Neuronal stem cell (in vitro differentiated cells): ENCODE measurements around the gene CFAP70.

Experiments
- DNase-seq: peaks from one replicate; pipeline ENCODE4 v3.0.0-alpha.2; 2013; ENCODE audit warnings: low spot score
- H2AFZ ChIP-seq: one replicate; pipeline ENCODE4 v1.6.1; 2013; ENCODE audit warnings: mild to moderate bottlenecking, low read length, inconsistent platforms
- H2AK5ac ChIP-seq: 2 replicates; pipeline ENCODE4 v1.6.1; 2013; ENCODE audit warnings: low read depth, mild to moderate bottlenecking, inconsistent platforms, low read length, moderate library complexity, mixed read lengths
- H2BK120ac ChIP-seq: 2 replicates; pipeline ENCODE4 v1.6.1; 2013; ENCODE audit warnings: low read depth, mild to moderate bottlenecking, inconsistent platforms, low read length, moderate library complexity, mixed read lengths
- H2BK12ac ChIP-seq: one replicate; pipeline ENCODE4 v1.6.1; 2013; ENCODE audit warnings: low read length, inconsistent platforms
- H2BK15ac ChIP-seq: 2 replicates; pipeline ENCODE4 v1.6.1; 2013; ENCODE audit warnings: mild to moderate bottlenecking, low read length, inconsistent platforms, mixed read lengths
- H2BK5ac ChIP-seq: one replicate; pipeline ENCODE4 v1.6.1; 2013; ENCODE audit warnings: inconsistent platforms, mild to moderate bottlenecking, low read length, moderate library complexity
- H3K14ac ChIP-seq: one replicate; pipeline ENCODE4 v1.6.1; 2013; ENCODE audit warnings: low read length, inconsistent platforms
- H3K18ac ChIP-seq: 2 replicates; pipeline ENCODE4 v1.6.1; 2013; ENCODE audit warnings: low read length, inconsistent platforms
- H3K23ac ChIP-seq: 2 replicates; pipeline ENCODE4 v1.6.1; 2013; ENCODE audit warnings: low read depth, mild to moderate bottlenecking, mixed read lengths, low read length, inconsistent platforms; ENCODE audit not compliant: poor library complexity
- H3K27ac ChIP-seq: replicated peaks from 3 replicates; pipeline ENCODE4 v1.5.1; 2013; ENCODE audit warnings: low read length, inconsistent platforms
- H3K27me3 ChIP-seq, 3 experiments: 2 replicates each; pipeline ENCODE4 v1.6.1; 2013; ENCODE audit warnings: low read length in 3 of 3, mild to moderate bottlenecking in 2 of 3, inconsistent platforms in 1 of 3, low read depth in 1 of 3, mixed read lengths in 1 of 3, moderate library complexity in 1 of 3; ENCODE audit not compliant: control insufficient read depth in 3 of 3, insufficient read depth in 3 of 3
- H3K36me3 ChIP-seq, 2 donors: replicated peaks in 1 of 2; 2 replicates each; pipeline ENCODE4 v1.6.1; 2013; ENCODE audit warnings: low read length in 2 of 2; ENCODE audit not compliant: control insufficient read depth in 2 of 2, insufficient read depth in 2 of 2
- H3K4ac ChIP-seq: 2 replicates; pipeline ENCODE4 v1.6.1; 2013; ENCODE audit warnings: inconsistent platforms, mild to moderate bottlenecking, low read length, moderate library complexity
- H3K4me1 ChIP-seq, 2 donors: 1 replicate in 1 of 2; 2 replicates in 1 of 2; pipeline ENCODE4 v1.6.1; 2013; ENCODE audit warnings: low read length in 2 of 2, low read depth in 1 of 2; ENCODE audit not compliant: control insufficient read depth in 2 of 2, insufficient read depth in 1 of 2
- H3K4me2 ChIP-seq: one replicate; pipeline ENCODE4 v1.6.1; 2013; ENCODE audit warnings: mild to moderate bottlenecking, low read length, inconsistent platforms; ENCODE audit not compliant: insufficient read depth, poor library complexity, severe bottlenecking
- H3K4me3 ChIP-seq, 2 donors: 2 replicates each; pipeline ENCODE4 v1.5.1; 2013; ENCODE audit warnings: low read length in 2 of 2, mild to moderate bottlenecking in 2 of 2, inconsistent platforms in 1 of 2, moderate library complexity in 1 of 2
- H3K79me1 ChIP-seq: one replicate; pipeline ENCODE4 v1.6.1; 2013; ENCODE audit warnings: low read depth, mild to moderate bottlenecking, inconsistent platforms, low read length, moderate library complexity
- H3K9ac ChIP-seq: one replicate; pipeline ENCODE4 v1.6.1; 2013; ENCODE audit warnings: mild to moderate bottlenecking, low read depth, low read length, inconsistent platforms; ENCODE audit not compliant: poor library complexity
- H3K9me3 ChIP-seq, 2 donors: replicated peaks in 1 of 2; 2 replicates each; pipeline versions ENCODE3 to v1.6.1; 2013; ENCODE audit warnings: low read length in 2 of 2, mild to moderate bottlenecking in 2 of 2, inconsistent platforms in 1 of 2, low read depth in 1 of 2, mixed read lengths in 1 of 2, moderate library complexity in 1 of 2; ENCODE audit not compliant: control insufficient read depth in 2 of 2, insufficient read depth in 1 of 2
- H4K8ac ChIP-seq: one replicate; pipeline ENCODE4 v1.6.1; 2013; ENCODE audit warnings: low read depth, mild to moderate bottlenecking, inconsistent platforms, low read length, moderate library complexity
- H4K91ac ChIP-seq: one replicate; pipeline ENCODE4 v1.6.1; 2013; ENCODE audit warnings: low read length, low read depth, mild to moderate bottlenecking, inconsistent platforms; ENCODE audit not compliant: poor library complexity
- WGBS, 2 donors: extraction: QIAGEN DNeasy Blood & Tissue Kit; methylation state at CpG; one replicate each; pipeline ENCODE4 v1.1.7; 2013; ENCODE audit warnings: missing lambda C conversion rate in 2 of 2, mixed read lengths in 1 of 2; ENCODE audit not compliant: insufficient read length in 2 of 2, insufficient replicate concordance in 1 of 2; ENCODE audit errors: extremely low coverage in 2 of 2; 5-methylcytosine and 5-hydroxymethylcytosine counted together

CFAP70 gene

GRCh38 chr10:73226663-73227062 lies 132.0 kb downstream of the CFAP70 start:
- Histone ChIP-seq H4K8ac (no peak overlapping the region), H3K9me3 (no peaks in the 10 kb centered on the region), H2BK120ac (no peak overlapping the region), H3K27ac (no peak overlapping the region), H3K18ac (no peak overlapping the region), H2BK15ac (no peak overlapping the region), H2AK5ac (no peak overlapping the region), H2BK5ac (no peak overlapping the region), H3K23ac (no peak overlapping the region), H3K4me1 (no peaks in the 10 kb centered on the region), H4K91ac (no peak overlapping the region), H3K79me1 (no peaks in the 10 kb centered on the region), H3K4ac (no peak overlapping the region), H2BK12ac (no peak overlapping the region), H3K27me3 (no peaks in the 10 kb centered on the region), H3K36me3 (peaks cover 4 to 71% of the 10 kb centered on the region in 2 donors), H3K4me2 (no peak overlapping the region), H2AFZ (no peak overlapping the region), H3K4me3 (no peak overlapping the region), H3K14ac (no peak overlapping the region), H3K9ac (no peak overlapping the region)
- DNase-seq: no peak

- Histone ChIP-seq H3K27ac (no peak overlapping the region), H3K27me3 (no peaks in the 10 kb centered on the region), H2BK5ac (no peak overlapping the region), H3K4me1 (no peaks in the 10 kb centered on the region), H2BK15ac (no peak overlapping the region), H4K8ac (no peak overlapping the region), H2BK12ac (no peak overlapping the region), H4K91ac (no peak overlapping the region), H3K14ac (no peak overlapping the region), H3K4me3 (no peak overlapping the region), H3K4me2 (no peak overlapping the region), H3K79me1 (no peaks in the 10 kb centered on the region), H3K9ac (no peak overlapping the region), H3K4ac (no peak overlapping the region), H3K36me3 (peaks cover 2 to 65% of the 10 kb centered on the region in 2 donors), H3K18ac (no peak overlapping the region), H3K23ac (no peak overlapping the region), H2AFZ (no peak overlapping the region), H3K9me3 (no peaks in the 10 kb centered on the region), H2BK120ac (no peak overlapping the region), H2AK5ac (no peak overlapping the region)
- DNase-seq: no peak
These were observed 133.1 kb downstream of the CFAP70 start for GRCh38 chr10:73225518-73225917.

DNA sequence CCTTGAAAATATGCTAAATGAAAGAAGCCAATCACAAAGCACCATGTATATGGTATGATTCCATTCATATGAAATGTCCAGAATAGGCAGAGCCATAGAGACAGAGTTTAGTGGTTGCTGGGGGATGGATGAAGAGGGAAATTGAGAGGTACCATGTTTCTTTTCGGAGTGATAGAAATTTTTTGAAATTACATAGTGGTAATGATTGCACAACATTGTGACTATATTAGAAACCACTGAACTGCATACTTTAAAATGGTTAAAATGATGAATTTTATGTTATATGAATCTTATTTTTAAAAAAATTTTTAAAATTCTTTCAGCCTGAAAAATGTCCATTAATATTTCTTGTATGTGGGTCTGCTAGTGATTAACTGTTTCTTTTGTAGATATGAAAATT lies 137.7 kb downstream of the CFAP70 start:
- no peak for DNase-seq
- Histone ChIP-seq H3K14ac (no peak overlapping the region), H2BK5ac (no peak overlapping the region), H3K9me3 (peaks cover 0 to 6% of the 10 kb centered on the region in 2 donors), H3K36me3 (peaks cover 2 to 65% of the 10 kb centered on the region in 2 donors), H2AK5ac (no peak overlapping the region), H3K18ac (no peak overlapping the region), H4K91ac (no peak overlapping the region), H3K27me3 (no peaks in the 10 kb centered on the region), H2BK15ac (no peak overlapping the region), H3K4me2 (no peak overlapping the region), H3K4me3 (no peak overlapping the region), H3K79me1 (no peaks in the 10 kb centered on the region), H2BK12ac (no peak overlapping the region), H3K27ac (no peak overlapping the region), H3K9ac (no peak overlapping the region), H3K4ac (no peak overlapping the region), H3K4me1 (no peaks in the 10 kb centered on the region), H3K23ac (no peak overlapping the region), H2BK120ac (no peak overlapping the region), H2AFZ (no peak overlapping the region), H4K8ac (no peak overlapping the region)
- no CpG with 5 or more reads among the region's 1 CpG for WGBS, 2 donors

DNA sequence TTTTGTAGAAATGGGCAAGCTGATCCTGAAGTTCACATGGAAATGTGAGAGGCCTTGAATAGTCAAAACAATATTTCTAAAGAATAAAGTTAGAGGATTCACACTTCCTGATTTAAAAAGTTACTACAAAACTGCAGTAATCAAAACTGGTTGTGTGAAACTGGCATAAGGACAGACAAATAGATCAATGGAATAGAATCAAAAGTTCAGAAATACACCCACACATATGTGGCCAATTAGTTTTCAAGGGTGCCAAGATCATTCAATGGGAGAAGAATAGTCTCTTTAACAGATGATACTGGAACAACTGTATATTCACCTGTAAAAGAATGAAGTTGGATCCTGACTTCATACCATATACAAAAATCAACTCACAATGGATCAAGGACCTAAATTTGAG lies 139.3 kb downstream of the CFAP70 start:
- Histone ChIP-seq H3K4me3 (no peak overlapping the region), H3K27ac (no peak overlapping the region), H3K4ac (no peak overlapping the region), H3K79me1 (no peaks in the 10 kb centered on the region), H2BK12ac (no peak overlapping the region), H2AFZ (no peak overlapping the region), H3K23ac (no peak overlapping the region), H2BK5ac (no peak overlapping the region), H3K36me3 (peaks cover 2 to 65% of the 10 kb centered on the region in 2 donors), H3K4me2 (no peak overlapping the region), H2AK5ac (no peak overlapping the region), H3K14ac (no peak overlapping the region), H4K91ac (no peak overlapping the region), H3K9ac (no peak overlapping the region), H2BK120ac (no peak overlapping the region), H3K27me3 (no peaks in the 10 kb centered on the region), H3K9me3 (peaks cover 0 to 6% of the 10 kb centered on the region in 2 donors), H3K18ac (no peak overlapping the region), H3K4me1 (no peaks in the 10 kb centered on the region), H4K8ac (no peak overlapping the region), H2BK15ac (no peak overlapping the region)
- no peak for DNase-seq
